ENCODE results near the gene SMIM41.

The SMIM41 gene

GRCh38 chr12:52147964-52148463, 68.5 kb downstream of the SMIM41 start:
- DNase-seq: no peak

- DNase-seq: peak; percentile 17
These were observed 69.1 kb downstream of the SMIM41 start for GRCh38 chr12:52148464-52149181.

GRCh38 chr12:52149182-52149641, 69.7 kb downstream of the SMIM41 start:
- no peak for DNase-seq

GRCh38 chr12:52149651-52150241, 70.2 kb downstream of the SMIM41 start:
- no peak for DNase-seq

- DNase-seq: no peak
These were observed 71.8 kb downstream of the SMIM41 start for GRCh38 chr12:52151153-52151836.

GRCh38 chr12:52151837-52152783, 72.6 kb downstream of the SMIM41 start:
- DNase-seq: peak; percentile 18

GRCh38 chr12:52152905-52153317, 73.4 kb downstream of the SMIM41 start:
- DNase-seq: no peak

- no peak for DNase-seq
These were observed 75.8 kb downstream of the SMIM41 start for GRCh38 chr12:52155048-52155868.

- no peak for DNase-seq
These were observed 76.8 kb downstream of the SMIM41 start for GRCh38 chr12:52156311-52156710.

- DNase-seq: peak; percentile 70
These were observed 77.5 kb downstream of the SMIM41 start for GRCh38 chr12:52156757-52157565.

GRCh38 chr12:52157566-52158150, 78.2 kb downstream of the SMIM41 start:
- DNase-seq: no peak

Measured in NCI-H1436 (cell line).